Neural cell (in vitro differentiated cells): Measurements from ENCODE around the gene SLIT3. TPM values are rescaled to one million over a fixed set of nuclear protein-coding genes. Genes with fewer than 3 reads are reported as not detected.

ENCODE experiments used
- H2AFZ ChIP-seq: fragments of 200-600, 300-800 bp; sonication (generic), shearing (Covaris generic); 2 replicates; pipeline ENCODE4 v1.6.0; 2014; ENCODE audit warnings: low read depth, mild to moderate bottlenecking, antibody characterized with exemption, low read length, moderate library complexity
- H3F3A ChIP-seq: fragments of 200-600 bp; shearing (Covaris generic); 2 replicates; pipeline ENCODE4 v1.6.1; 2016; ENCODE audit warnings: mild to moderate bottlenecking, moderate library complexity, mixed read lengths, antibody characterized with exemption, low read length; ENCODE audit not compliant: insufficient read depth, poor library complexity, severe bottlenecking
- H3K27ac ChIP-seq: fragments of 200-600, 300-800 bp; sonication (generic), shearing (Covaris generic); 2 replicates; pipeline ENCODE4 v1.5.1; 2014; ENCODE audit warnings: mild to moderate bottlenecking, low read length, moderate library complexity
- H3K27me3 ChIP-seq: fragments of 300-800, 200-600 bp; sonication (generic), shearing (Covaris generic); 2 replicates; pipeline ENCODE4 v1.6.0; 2014; ENCODE audit warnings: mild to moderate bottlenecking, low read depth, low read length, moderate library complexity; ENCODE audit not compliant: insufficient read depth
- H3K36me3 ChIP-seq: fragments of 300-800, 200-600 bp; sonication (generic), shearing (Covaris generic); 2 replicates; pipeline ENCODE4 v1.5.1; 2014; ENCODE audit warnings: mild to moderate bottlenecking, antibody characterized with exemption, low read length, moderate library complexity; ENCODE audit not compliant: insufficient read depth
- H3K4me2 ChIP-seq: fragments of 300-800, 200-600 bp; sonication (generic), shearing (Covaris generic); 2 replicates; pipeline ENCODE4 v1.6.0; 2014; ENCODE audit warnings: mild to moderate bottlenecking, low read length
- H3K4me3 ChIP-seq: fragments of 300-800, 200-600 bp; sonication (generic), shearing (Covaris generic); 2 replicates; pipeline ENCODE4 v1.5.1; 2014; ENCODE audit warnings: mild to moderate bottlenecking, low read length, moderate library complexity
- H3K79me2 ChIP-seq: fragments of 200-600 bp; shearing (Covaris generic); replicated peaks from 2 replicates; pipeline ENCODE4 v1.6.0; 2014; ENCODE audit warnings: mild to moderate bottlenecking, low read length, moderate library complexity; ENCODE audit not compliant: insufficient read depth
- H3K9ac ChIP-seq: fragments of 300-800, 200-600 bp; sonication (generic), shearing (Covaris generic); 2 replicates; pipeline ENCODE4 v1.6.1; 2016; ENCODE audit warnings: mild to moderate bottlenecking, low read length, mixed read lengths
- H3K9me2 ChIP-seq: fragments of 200-600 bp; shearing (Covaris generic); 2 replicates; pipeline ENCODE4 v1.6.1; 2016; ENCODE audit warnings: mild to moderate bottlenecking, low read length, mixed read lengths; ENCODE audit not compliant: insufficient read depth
- H3K9me3 ChIP-seq: fragments of 200-600, 300-800 bp; sonication (generic), shearing (Covaris generic); 2 replicates; pipeline ENCODE4 v1.6.1; 2016; ENCODE audit warnings: mild to moderate bottlenecking, mixed run types, low read length, moderate library complexity, mixed read lengths
- H4K20me1 ChIP-seq: fragments of 200-600 bp; shearing (Covaris generic); 2 replicates; pipeline ENCODE4 v1.6.1; 2016; ENCODE audit warnings: mild to moderate bottlenecking, mixed run types; ENCODE audit not compliant: insufficient read depth
- CTCF ChIP-seq: fragments of 450-650 bp; IDR thresholded peaks from 2 replicates; pipeline ENCODE4 v1.5.1; 2014; ENCODE audit warnings: antibody characterized with exemption, mild to moderate bottlenecking, moderate library complexity; ENCODE audit not compliant: poor library complexity, severe bottlenecking
- EP300 ChIP-seq: fragments of 450-650 bp; conservative IDR thresholded peaks from 2 replicates; pipeline ENCODE4 v1.6.1; 2014; ENCODE audit warnings: antibody characterized with exemption, mild to moderate bottlenecking, moderate library complexity; ENCODE audit not compliant: poor library complexity, severe bottlenecking
- EZH2 ChIP-seq: fragments of 200-600, 300-800 bp; shearing (Covaris generic), sonication (generic); IDR thresholded peaks from 2 replicates; pipeline ENCODE4 v1.6.1; 2014; ENCODE audit warnings: antibody characterized with exemption, low read length, borderline replicate concordance, mild to moderate bottlenecking; ENCODE audit not compliant: insufficient read depth, poor library complexity, severe bottlenecking
- MXI1 ChIP-seq: fragments of 450-650 bp; conservative IDR thresholded peaks from 2 replicates; pipeline ENCODE4 v1.6.1; 2014; ENCODE audit warnings: antibody characterized with exemption, mild to moderate bottlenecking; ENCODE audit not compliant: poor library complexity, severe bottlenecking
- POLR2AphosphoS5 ChIP-seq: IDR thresholded peaks from 2 replicates; pipeline ENCODE4 v1.6.1; 2012
- RAD21 ChIP-seq: fragments of 450-650 bp; conservative IDR thresholded peaks from 2 replicates; pipeline ENCODE4 v1.6.1; 2014; ENCODE audit warnings: antibody characterized with exemption, mild to moderate bottlenecking, moderate library complexity
- REST ChIP-seq: IDR thresholded peaks from 2 replicates; pipeline ENCODE4 v1.6.1; 2012; ENCODE audit warnings: borderline replicate concordance
- SMC3 ChIP-seq: fragments of 450-650 bp; conservative IDR thresholded peaks from 2 replicates; pipeline ENCODE4 v1.6.1; 2014; ENCODE audit warnings: antibody characterized with exemption, mild to moderate bottlenecking, moderate library complexity; ENCODE audit not compliant: poor library complexity
- TAF1 ChIP-seq: IDR thresholded peaks from 2 replicates; pipeline ENCODE4 v1.6.1; 2012; ENCODE audit warnings: low read depth
- polyA plus RNA-seq: library from polyadenylated mRNA; depleted of rRNA; stranded (reverse); fragments of >200 nt; gene quantifications from 2 replicates; pipeline ENCODE4 v1.2.3, GENCODE V29; 2014

Gene SLIT3
- polyA plus RNA-seq, 1 donor from 2014 or later, result 1.2 TPM

- Histone ChIP-seq H4K20me1 (no peaks in the 10 kb centered on the region), H3F3A (no peaks in the 10 kb centered on the region), H3K9me2 (no peaks in the 10 kb centered on the region), H3K4me2 (no peak overlapping the region), H3K27ac (no peak overlapping the region), H3K27me3 (no peaks in the 10 kb centered on the region), H3K4me3 (no peak overlapping the region), H3K36me3 (no peaks in the 10 kb centered on the region), H3K79me2 (no peaks in the 10 kb centered on the region), H2AFZ (no peak overlapping the region), H3K9me3 (no peaks in the 10 kb centered on the region), H3K9ac (no peak overlapping the region)
- no peak for TF ChIP-seq MXI1
- TF ChIP-seq REST, result no peak
- TF ChIP-seq EZH2, result no peak
- TF ChIP-seq EP300, result no peak
- TF ChIP-seq SMC3, result no peak
- TF ChIP-seq TAF1, result no peak
- TF ChIP-seq RAD21, result no peak
- no peak for TF ChIP-seq POLR2AphosphoS5
- no peak for TF ChIP-seq CTCF
These were observed 637.5 kb downstream of the SLIT3 start for GRCh38 chr5:168663276-168664004.

- no peak for TF ChIP-seq TAF1
- no peak for TF ChIP-seq RAD21
- no peak for TF ChIP-seq MXI1
- TF ChIP-seq EZH2, result no peak
- H2AFZ ChIP-seq, result no peak overlapping the region
- H3K27me3 ChIP-seq, result no peaks in the 10 kb centered on the region
- no peaks in the 10 kb centered on the region for H3K9me3 ChIP-seq
- H3K27ac ChIP-seq, result no peak overlapping the region
- H3K4me2 ChIP-seq, result no peak overlapping the region
- no peaks in the 10 kb centered on the region for H3K36me3 ChIP-seq
- no peaks in the 10 kb centered on the region for H4K20me1 ChIP-seq
- no peaks in the 10 kb centered on the region for H3K9me2 ChIP-seq
- H3K9ac ChIP-seq, result no peak overlapping the region
- H3F3A ChIP-seq, result no peaks in the 10 kb centered on the region
- H3K4me3 ChIP-seq, result no peak overlapping the region
- H3K79me2 ChIP-seq, result no peaks in the 10 kb centered on the region
These were observed 639.1 kb downstream of the SLIT3 start for GRCh38 chr5:168661593-168662485.
